ENCODE measurements around the gene EIF4G3. TPM values are rescaled to one million over a fixed set of nuclear protein-coding genes. Genes with fewer than 3 reads are reported as not detected.

Gene EIF4G3
- total and polyA plus RNA-seq, 2 of the 8 experiments (the other 6 are each of a cell fraction or from before 2014, with no cell fraction given), result 47.5 to 66.6 TPM

- TF ChIP-seq ATF3 (IDR thresholded peaks at IDR 0.05; ENCODE audit: insufficient read depth, low read depth, low read length), result no peak
- no peak for TF ChIP-seq SIRT6 (IDR thresholded peaks at IDR 0.05; ENCODE audit: low read length)
- no peak for TF ChIP-seq FOSL1 (IDR thresholded peaks at IDR 0.05; ENCODE audit: insufficient read depth, low read depth, low read length)
- no peak for TF ChIP-seq RNF2 (IDR thresholded peaks at IDR 0.05; ENCODE audit: borderline replicate concordance, low read depth, low read length, missing control alignments, poor library complexity, severe bottlenecking)
- no peak for TF ChIP-seq NANOG (IDR thresholded peaks at IDR 0.05; ENCODE audit: insufficient read depth, low read depth, low read length, poor library complexity, severe bottlenecking)
- TF ChIP-seq YY1 (IDR thresholded peaks at IDR 0.05; ENCODE audit: low read depth, low read length), result no peak
- TF ChIP-seq SP1 (IDR thresholded peaks at IDR 0.05; ENCODE audit: low read depth, low read length), result no peak
- no peak for TF ChIP-seq ASH2L (IDR thresholded peaks at IDR 0.05; ENCODE audit: low read length)
- no peak for TF ChIP-seq HDAC6 (IDR thresholded peaks at IDR 0.05; ENCODE audit: low read depth, low read length)
- TF ChIP-seq CHD2 (IDR thresholded peaks at IDR 0.05; ENCODE audit: low read length), result no peak
- TF ChIP-seq KDM5A (IDR thresholded peaks at IDR 0.05; ENCODE audit: low read length), result no peak
- TF ChIP-seq TEAD4 (IDR thresholded peaks at IDR 0.05; ENCODE audit: low read depth, low read length), result no peak
- no peak for TF ChIP-seq BCL11A (IDR thresholded peaks at IDR 0.05; ENCODE audit: low read depth in 2 of 2, low read length in 2 of 2)
These were observed 117.7 kb downstream of the EIF4G3 start (continued) for GRCh38 chr1:21059021-21059420.
